ENCODE measurements around the gene TMEM132E. TPM values are rescaled to one million over a fixed set of nuclear protein-coding genes. Genes with fewer than 3 reads are reported as not detected.

The TMEM132E gene
- total and polyA plus RNA-seq, 2 experiments from 2014 or later, result 0.16 to 0.45 TPM

DNA sequence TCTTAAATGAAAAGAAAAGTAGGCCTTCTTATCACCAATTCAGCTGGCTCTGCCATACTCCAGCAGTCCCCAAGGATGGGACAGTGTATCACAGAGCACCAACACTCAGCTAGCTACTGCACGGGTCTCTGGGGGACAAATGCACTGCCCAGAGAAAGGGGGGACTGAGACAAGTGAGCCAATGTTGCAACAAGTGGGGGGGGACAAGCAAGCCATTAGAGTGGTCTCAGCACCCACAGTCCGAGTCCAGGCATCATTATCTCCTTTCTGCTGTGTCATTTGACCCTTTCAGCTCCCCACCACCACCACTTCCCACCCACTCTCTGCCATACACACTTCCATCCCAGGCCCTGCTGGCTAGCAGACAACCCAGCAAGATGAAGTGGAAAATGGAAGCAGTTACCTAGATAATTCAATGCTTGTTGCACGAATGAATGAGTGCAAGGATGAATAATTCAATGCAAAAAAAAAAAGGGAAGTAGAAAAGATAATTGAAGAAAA lies 7.0 kb downstream of the TMEM132E start (continued):
- TF ChIP-seq, protein P1, sequence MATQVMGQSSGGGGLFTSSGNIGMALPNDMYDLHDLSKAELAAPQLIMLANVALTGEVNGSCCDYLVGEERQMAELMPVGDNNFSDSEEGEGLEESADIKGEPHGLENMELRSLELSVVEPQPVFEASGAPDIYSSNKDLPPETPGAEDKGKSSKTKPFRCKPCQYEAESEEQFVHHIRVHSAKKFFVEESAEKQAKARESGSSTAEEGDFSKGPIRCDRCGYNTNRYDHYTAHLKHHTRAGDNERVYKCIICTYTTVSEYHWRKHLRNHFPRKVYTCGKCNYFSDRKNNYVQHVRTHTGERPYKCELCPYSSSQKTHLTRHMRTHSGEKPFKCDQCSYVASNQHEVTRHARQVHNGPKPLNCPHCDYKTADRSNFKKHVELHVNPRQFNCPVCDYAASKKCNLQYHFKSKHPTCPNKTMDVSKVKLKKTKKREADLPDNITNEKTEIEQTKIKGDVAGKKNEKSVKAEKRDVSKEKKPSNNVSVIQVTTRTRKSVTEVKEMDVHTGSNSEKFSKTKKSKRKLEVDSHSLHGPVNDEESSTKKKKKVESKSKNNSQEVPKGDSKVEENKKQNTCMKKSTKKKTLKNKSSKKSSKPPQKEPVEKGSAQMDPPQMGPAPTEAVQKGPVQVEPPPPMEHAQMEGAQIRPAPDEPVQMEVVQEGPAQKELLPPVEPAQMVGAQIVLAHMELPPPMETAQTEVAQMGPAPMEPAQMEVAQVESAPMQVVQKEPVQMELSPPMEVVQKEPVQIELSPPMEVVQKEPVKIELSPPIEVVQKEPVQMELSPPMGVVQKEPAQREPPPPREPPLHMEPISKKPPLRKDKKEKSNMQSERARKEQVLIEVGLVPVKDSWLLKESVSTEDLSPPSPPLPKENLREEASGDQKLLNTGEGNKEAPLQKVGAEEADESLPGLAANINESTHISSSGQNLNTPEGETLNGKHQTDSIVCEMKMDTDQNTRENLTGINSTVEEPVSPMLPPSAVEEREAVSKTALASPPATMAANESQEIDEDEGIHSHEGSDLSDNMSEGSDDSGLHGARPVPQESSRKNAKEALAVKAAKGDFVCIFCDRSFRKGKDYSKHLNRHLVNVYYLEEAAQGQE (IDR thresholded peaks at IDR 0.05; ENCODE audit: unreplicated experiment), result no peak

- Mint-ChIP-seq H3K4me3 (no peak overlapping the region), H3K36me3 (ENCODE audit: low read depth) (no peaks in the 10 kb centered on the region), H3K27ac (no peak overlapping the region), H3K27me3 (ENCODE audit: insufficient read depth, low read depth, poor library complexity) (peaks cover 57% of the 10 kb centered on the region), H3K4me1 (0 out of 3 replicates have a peak, but pooled peaks cover 3% of the 10 kb centered on the region), H3K9me3 (no peaks in the 10 kb centered on the region)
- Histone ChIP-seq H2AFZ (no peak overlapping the region), H3K4me2 (no peak overlapping the region), H3K27ac (ENCODE audit: low read depth) (no peak overlapping the region), H3K4me3 (no peak overlapping the region), H3K9me2 (ENCODE audit: insufficient read depth) (no peaks in the 10 kb centered on the region), H3K4me1 (ENCODE audit: insufficient read depth) (no peaks in the 10 kb centered on the region), H4K20me1 (replicated peaks; ENCODE audit: insufficient read depth) (peaks cover 5% of the 10 kb centered on the region; the same call in 1 of the 2 replicates), H3K27me3 (ENCODE audit: insufficient read depth) (peaks cover 59% of the 10 kb centered on the region), H3K79me2 (replicated peaks; ENCODE audit: insufficient read depth) (no peaks in the 10 kb centered on the region), H3F3A (replicated peaks; ENCODE audit: low read depth) (no peaks in the 10 kb centered on the region), H3K36me3 (ENCODE audit: insufficient read depth) (no peaks in the 10 kb centered on the region)
- ATAC-seq (no peak), DNase-seq (ENCODE audit: low spot score) (no peak)
- TF ChIP-seq, protein P2, sequence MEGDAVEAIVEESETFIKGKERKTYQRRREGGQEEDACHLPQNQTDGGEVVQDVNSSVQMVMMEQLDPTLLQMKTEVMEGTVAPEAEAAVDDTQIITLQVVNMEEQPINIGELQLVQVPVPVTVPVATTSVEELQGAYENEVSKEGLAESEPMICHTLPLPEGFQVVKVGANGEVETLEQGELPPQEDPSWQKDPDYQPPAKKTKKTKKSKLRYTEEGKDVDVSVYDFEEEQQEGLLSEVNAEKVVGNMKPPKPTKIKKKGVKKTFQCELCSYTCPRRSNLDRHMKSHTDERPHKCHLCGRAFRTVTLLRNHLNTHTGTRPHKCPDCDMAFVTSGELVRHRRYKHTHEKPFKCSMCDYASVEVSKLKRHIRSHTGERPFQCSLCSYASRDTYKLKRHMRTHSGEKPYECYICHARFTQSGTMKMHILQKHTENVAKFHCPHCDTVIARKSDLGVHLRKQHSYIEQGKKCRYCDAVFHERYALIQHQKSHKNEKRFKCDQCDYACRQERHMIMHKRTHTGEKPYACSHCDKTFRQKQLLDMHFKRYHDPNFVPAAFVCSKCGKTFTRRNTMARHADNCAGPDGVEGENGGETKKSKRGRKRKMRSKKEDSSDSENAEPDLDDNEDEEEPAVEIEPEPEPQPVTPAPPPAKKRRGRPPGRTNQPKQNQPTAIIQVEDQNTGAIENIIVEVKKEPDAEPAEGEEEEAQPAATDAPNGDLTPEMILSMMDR (conservative IDR thresholded peaks at IDR 0.05; ENCODE audit: low read depth in 2 of 2), result no peak
- TF ChIP-seq EZH2 (IDR thresholded peaks at IDR 0.05; ENCODE audit: low read depth, unreplicated experiment) (no peak), ZNF462 (CRISPR knock-in tag; IDR thresholded peaks at IDR 0.05) (no peak), NANOG (IDR thresholded peaks at IDR 0.05; ENCODE audit: borderline replicate concordance) (no peak), ZNF114 (CRISPR knock-in tag; IDR thresholded peaks at IDR 0.05) (no peak), JUNB (IDR thresholded peaks at IDR 0.05; ENCODE audit: unreplicated experiment) (no peak), EZH2phosphoT487 (IDR thresholded peaks at IDR 0.05; ENCODE audit: unreplicated experiment) (no peak), CREB1 (CRISPR knock-in tag; IDR thresholded peaks at IDR 0.05; ENCODE audit: low read depth) (no peak), POLR2AphosphoS5 (IDR thresholded peaks at IDR 0.05; ENCODE audit: low read depth) (no peak), STAT1 (IDR thresholded peaks at IDR 0.05; ENCODE audit: unreplicated experiment) (no peak), ZNF331 (CRISPR knock-in tag; IDR thresholded peaks at IDR 0.05; ENCODE audit: low read depth) (no peak)
- TF ChIP-seq, protein P3, sequence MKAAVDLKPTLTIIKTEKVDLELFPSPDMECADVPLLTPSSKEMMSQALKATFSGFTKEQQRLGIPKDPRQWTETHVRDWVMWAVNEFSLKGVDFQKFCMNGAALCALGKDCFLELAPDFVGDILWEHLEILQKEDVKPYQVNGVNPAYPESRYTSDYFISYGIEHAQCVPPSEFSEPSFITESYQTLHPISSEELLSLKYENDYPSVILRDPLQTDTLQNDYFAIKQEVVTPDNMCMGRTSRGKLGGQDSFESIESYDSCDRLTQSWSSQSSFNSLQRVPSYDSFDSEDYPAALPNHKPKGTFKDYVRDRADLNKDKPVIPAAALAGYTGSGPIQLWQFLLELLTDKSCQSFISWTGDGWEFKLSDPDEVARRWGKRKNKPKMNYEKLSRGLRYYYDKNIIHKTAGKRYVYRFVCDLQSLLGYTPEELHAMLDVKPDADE (IDR thresholded peaks at IDR 0.05), result no peak
Measured at GRCh38 chr17:34588266-34588665, 8.9 kb downstream of the TMEM132E start.
